AG09309 (cell line): ENCODE data around the gene CAMK1G.
A peak's percentile ranks its signal among the peaks of the same experiment; 100 is the strongest.

Source experiments
- DNase-seq: peaks from one replicate; pipeline ENCODE4 v3.0.0-alpha.2; 2010; ENCODE audit warnings: low read depth
- H3K4me3 ChIP-seq: 2 replicates; pipeline ENCODE4 v1.5.1; 2011; ENCODE audit warnings: mild to moderate bottlenecking, low read depth, low read length, moderate library complexity; ENCODE audit not compliant: control insufficient read depth
- CTCF ChIP-seq: IDR thresholded peaks from 2 replicates; pipeline ENCODE4 v1.5.1; 2011; ENCODE audit warnings: mild to moderate bottlenecking, low read depth, low read length, inconsistent platforms; ENCODE audit not compliant: insufficient read depth, control insufficient read depth; ENCODE audit errors: missing control alignments

The CAMK1G gene

GRCh38 chr1:209586221-209586740 is 2.8 kb downstream of the CAMK1G start:
- no peak for DNase-seq
- no peak for TF ChIP-seq CTCF
- H3K4me3 ChIP-seq, result no peak overlapping the region

GRCh38 chr1:209587789-209588188 is 4.3 kb downstream of the CAMK1G start:
- no peak overlapping the region for H3K4me3 ChIP-seq
- no peak for TF ChIP-seq CTCF
- DNase-seq, result no peak

DNA sequence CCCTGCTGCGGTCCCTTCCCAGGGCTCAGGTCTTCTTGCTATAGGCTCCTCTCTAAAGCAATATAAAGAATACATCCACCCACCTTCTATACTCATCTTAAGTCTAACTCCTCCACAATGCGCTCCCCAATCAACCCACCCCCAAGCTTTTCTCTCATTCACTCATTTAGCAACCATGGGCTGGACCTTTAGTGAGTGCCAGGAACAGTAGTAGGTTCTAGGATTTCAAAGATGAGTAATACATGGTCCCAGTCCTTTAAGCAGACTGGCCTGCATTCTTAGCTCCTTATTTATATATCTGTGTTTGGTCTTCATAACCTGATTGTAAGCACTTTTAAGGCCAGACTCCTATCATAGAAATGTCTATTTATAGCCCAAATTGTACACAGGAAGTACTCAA is 5.9 kb downstream of the CAMK1G start:
- TF ChIP-seq CTCF, result no peak
- DNase-seq, result no peak

GRCh38 chr1:209589863-209590262 is 6.3 kb downstream of the CAMK1G start:
- no peak for TF ChIP-seq CTCF
- H3K4me3 ChIP-seq, result no peak overlapping the region
- DNase-seq, result no peak

More for the DNA sequence above, 5.9 kb downstream of the CAMK1G start:
- no peak overlapping the region for H3K4me3 ChIP-seq

- DNase-seq, result no peak
- no peak overlapping the region for H3K4me3 ChIP-seq
- peak; percentile 38 for TF ChIP-seq CTCF
Observed at GRCh38 chr1:209590405-209590804, 6.9 kb downstream of the CAMK1G start.

- no peak for DNase-seq
- no peak for TF ChIP-seq CTCF
- H3K4me3 ChIP-seq, result no peak overlapping the region
Observed at GRCh38 chr1:209593747-209594146, 10.2 kb downstream of the CAMK1G start.

- no peak for DNase-seq
- no peak for TF ChIP-seq CTCF
- H3K4me3 ChIP-seq, result no peak overlapping the region
Observed at GRCh38 chr1:209594440-209594839, 10.9 kb downstream of the CAMK1G start.
